Kidney capillary endothelial cell (primary cell): ENCODE results near the gene DNAAF8.

Experiments
- DNase-seq: peaks from one replicate; pipeline ENCODE4 v3.0.0-alpha.2; 2018; ENCODE audit warnings: low spot score

DNAAF8 gene

DNA sequence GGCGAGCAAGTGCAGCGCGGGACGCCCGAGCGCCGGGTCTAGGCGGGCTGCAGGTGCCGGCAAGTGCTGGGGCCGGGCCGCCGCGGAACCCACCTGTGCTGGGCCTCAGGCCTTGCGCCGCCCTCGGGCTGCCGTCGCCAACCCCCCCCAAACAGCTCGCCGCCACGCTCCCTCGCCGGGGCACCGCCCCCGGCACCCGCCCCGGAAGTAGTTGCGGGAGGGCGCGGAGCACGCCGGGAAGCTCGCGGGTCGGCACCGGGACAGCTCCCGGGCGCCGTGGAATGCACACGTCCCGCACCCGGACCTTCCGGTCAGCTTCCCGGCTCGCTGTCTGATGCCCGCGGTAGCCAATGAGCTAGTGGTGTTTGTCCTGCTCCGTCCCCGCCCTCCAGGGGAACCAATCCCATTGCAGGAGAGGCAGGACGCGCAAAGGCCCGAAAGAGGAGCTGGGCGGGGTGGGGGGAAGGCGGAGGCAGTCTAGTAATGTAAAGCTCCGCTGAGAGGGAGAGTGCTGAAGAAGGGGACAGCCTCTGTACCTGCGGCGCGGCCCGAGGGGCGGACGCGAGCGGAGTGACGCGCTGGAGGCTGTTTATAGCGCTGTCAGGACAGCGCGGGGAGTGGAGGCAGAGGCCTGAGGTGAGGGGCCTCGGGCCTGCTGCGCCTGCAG, at the start of gene DNAAF8, which contains the start of gene ANKS3:
Gene DNAAF8 (plus strand): TSS at position 475 of the 667 bp plus-strand sequence. CDS start 1,978 bp downstream, outside the sequence.
Gene ANKS3 (minus strand): TSS at position 209 of the 667 bp plus-strand sequence. CDS start 4,122 bp downstream, outside the sequence.
- DNase-seq = peak; percentile 93

- no peak for DNase-seq
Observed at GRCh38 chr16:4684763-4685162, 49.6 kb upstream of the DNAAF8 start.

GRCh38 chr16:4685292-4685691, 49.0 kb upstream of the DNAAF8 start:
- DNase-seq = no peak

- DNase-seq = no peak
Observed at GRCh38 chr16:4685776-4686496, 48.4 kb upstream of the DNAAF8 start.

GRCh38 chr16:4686497-4687210, 47.7 kb upstream of the DNAAF8 start:
- DNase-seq = no peak

- no peak for DNase-seq
Observed at GRCh38 chr16:4687416-4687815, 46.9 kb upstream of the DNAAF8 start.

DNA sequence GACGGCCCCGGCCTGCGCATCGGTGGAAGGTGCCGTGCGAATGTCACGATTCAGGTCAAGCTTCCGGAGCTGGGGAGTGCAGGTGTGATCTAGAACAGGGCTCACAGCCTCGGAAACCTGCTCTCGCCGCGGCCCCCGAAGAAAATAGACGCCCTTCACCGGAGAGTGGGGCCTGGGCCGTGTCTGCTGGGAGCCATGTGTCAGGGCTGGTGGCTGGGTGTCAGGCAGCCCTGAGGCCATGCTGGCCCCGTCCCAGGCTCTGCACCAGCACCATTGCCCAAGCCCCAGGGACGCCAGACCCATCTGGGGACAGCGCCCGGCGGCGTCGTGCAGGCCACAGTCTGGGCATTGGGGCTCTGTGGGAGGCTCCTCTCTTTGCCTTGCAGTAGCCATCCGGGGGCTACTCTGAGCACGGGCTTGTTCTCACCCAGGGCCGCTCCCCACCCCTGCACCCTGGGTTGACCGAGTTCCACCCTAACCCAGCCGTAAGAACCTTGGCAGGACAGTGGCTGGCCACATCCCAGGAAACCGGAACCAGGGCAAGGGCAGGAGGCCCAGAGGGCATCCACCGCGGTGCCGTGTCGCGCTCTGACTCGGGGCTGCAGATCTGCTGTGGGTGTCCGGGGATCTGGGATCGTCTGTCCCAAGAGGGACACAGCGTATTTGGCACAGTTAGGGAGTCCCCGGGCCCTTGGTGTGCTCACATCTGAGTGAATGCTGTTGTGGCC, 46.2 kb upstream of the DNAAF8 start:
- DNase-seq = no peak

GRCh38 chr16:4688674-4689045, 45.7 kb upstream of the DNAAF8 start:
- DNase-seq = no peak

GRCh38 chr16:4689091-4689671, 45.2 kb upstream of the DNAAF8 start:
- no peak for DNase-seq

- DNase-seq = no peak
Observed at GRCh38 chr16:4689864-4690704, 44.3 kb upstream of the DNAAF8 start.

GRCh38 chr16:4690946-4691665, 43.2 kb upstream of the DNAAF8 start:
- DNase-seq = peak; percentile 25

GRCh38 chr16:4691666-4692412, 42.5 kb upstream of the DNAAF8 start:
- DNase-seq = no peak

- no peak for DNase-seq
Observed at GRCh38 chr16:4692460-4693295, 41.7 kb upstream of the DNAAF8 start.

- peak; percentile 94 for DNase-seq
Observed at GRCh38 chr16:4693296-4693955, 40.9 kb upstream of the DNAAF8 start, which contains the start of gene NUDT16L1. TSS of gene NUDT16L1 (plus strand) at chr16:4693562. CDS start at chr16:4693727, 165 bp downstream.

DNA sequence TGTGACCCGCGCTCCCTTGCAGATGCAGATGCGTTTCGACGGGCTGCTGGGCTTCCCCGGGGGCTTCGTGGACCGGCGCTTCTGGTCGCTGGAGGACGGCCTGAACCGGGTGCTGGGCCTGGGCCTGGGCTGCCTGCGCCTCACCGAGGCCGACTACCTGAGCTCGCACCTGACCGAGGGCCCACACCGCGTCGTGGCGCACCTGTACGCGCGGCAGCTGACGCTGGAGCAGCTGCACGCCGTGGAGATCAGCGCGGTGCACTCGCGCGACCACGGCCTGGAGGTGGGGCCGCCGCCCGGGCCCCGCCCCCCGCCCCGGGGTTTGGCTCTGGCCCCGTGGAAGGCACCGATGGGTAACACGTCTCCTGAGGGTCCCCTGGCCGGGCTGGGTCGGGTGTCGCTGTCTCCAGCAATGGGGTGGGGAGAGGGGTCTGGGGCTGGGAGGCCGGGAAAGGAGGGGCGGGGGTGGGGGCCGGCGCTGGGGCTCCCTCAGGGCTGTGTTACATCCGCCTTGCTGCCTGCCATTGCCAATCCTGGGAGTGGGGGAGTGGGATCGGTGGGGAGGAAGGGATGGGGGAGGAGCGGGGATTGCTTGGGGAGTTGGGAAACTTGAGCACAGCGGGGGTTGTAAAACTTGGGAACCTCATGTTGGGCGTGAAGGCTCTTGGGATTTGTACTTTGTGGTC, 40.2 kb upstream of the DNAAF8 start:
- DNase-seq = no peak

DNA sequence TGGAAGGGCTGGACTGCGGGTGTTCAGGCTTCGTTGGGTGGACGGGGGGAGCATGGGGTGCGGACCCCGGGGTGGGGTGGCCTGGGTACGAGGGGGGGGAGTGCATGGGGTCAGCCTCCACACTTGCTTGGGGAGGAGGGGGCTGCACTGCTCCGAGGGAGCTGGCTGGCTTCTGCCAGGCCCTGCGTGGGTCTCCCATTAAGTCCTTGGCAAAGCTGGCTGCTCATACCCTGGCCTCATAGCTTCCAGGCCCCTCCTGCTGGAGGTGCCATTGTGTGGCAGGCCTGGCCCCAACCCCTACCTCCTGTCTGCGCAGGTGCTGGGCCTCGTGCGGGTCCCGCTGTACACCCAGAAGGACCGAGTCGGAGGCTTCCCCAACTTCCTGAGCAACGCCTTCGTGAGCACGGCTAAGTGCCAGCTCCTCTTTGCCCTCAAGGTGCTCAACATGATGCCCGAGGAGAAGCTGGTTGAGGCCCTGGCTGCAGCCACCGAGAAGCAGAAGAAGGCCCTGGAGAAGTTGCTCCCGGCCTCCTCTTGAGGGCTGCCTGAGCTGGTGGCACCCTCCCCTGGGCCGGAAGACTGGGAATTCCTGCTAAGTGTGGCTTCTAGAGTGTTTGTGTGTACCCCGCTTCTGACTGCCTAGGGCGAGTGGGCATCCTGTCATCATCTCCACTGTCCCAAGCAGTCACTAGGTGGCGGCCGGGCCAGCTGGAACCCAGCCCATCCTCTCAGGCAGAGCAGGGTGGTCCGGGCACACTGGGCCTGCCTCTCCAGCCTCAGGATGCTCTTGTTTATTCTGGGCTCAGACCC, 39.5 kb upstream of the DNAAF8 start:
- no peak for DNase-seq
